GM04504 (cell line): Measurements from ENCODE around the gene BEAN1.
"Not testable (repeated sequence)": the region's sequence is repeated elsewhere in the genome, so short reads cannot be mapped to it uniquely, and the experiment has no call there.

Source experiments
- DNase-seq: peaks from one replicate; pipeline ENCODE4 v3.0.0-alpha.2; 2012; ENCODE audit warnings: low read depth

BEAN1 gene

DNA sequence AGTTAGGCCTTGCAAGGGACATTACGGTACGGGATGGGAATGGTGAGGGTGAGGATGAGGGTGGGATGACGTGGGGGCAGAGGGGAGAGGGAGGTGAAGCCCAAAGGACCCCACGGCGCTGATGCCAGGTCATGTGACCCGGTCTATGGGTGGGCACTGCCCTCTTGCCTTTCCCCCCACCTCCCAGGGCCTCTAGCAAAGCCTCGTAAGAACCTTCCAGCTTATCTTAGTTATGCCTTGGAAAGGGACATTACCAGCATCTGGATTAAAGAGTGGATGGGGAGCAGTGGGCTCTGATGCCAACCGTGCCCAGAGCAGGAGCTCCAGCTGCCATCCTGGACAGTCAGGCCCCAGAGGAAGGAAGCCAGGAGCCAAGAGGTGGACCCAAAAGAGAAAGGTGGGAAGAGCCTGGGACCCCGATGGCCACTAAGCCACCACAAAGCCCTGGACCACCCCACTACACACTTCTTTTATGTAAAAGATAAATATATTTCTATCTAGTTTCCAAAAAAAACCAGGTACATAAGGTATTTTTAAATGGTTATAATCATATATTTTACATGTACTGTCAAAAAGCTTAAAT lies 81.9 kb downstream of the BEAN1 start:
- DNase-seq: no peak

DNA sequence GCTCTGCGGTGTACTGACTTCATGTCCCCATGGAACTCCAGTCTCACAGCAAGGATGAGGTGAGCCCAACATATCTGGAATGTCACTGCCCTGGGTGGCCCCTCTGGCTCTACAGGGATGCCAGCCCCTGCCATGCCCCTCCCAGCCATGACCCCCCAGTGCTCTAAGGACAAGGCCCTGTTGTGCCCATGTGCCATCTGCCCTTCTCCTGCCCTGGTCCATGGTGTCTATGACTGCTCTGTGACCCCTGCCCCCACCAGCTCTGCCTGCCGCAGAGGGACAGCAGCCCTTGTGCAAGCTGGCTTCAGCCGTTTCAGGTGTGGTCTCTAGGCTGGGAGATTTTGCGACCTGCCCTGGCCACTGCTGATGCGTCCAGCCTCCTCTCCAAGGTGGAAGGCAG lies 82.5 kb downstream of the BEAN1 start:
- no peak for DNase-seq

DNA sequence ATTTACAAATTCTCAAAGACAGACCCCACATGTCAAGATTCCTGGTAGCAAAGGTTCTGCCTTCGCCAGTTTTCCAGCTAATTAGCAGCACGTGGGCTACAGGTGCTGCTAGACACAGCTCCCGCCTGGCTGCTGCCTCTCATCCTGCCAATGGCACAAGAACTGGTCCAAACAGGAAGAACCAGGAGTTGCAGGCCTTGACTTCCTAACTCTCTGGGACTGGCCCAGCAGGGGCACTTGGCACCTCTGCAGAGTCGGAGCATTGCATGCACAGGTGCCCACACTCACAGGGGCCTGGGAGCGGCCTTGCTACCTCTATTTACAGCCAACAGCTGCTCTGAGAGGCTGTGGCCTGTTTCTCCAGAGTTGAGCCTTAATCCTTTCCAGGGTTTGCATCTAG lies 83.2 kb downstream of the BEAN1 start:
- DNase-seq: no peak

DNA sequence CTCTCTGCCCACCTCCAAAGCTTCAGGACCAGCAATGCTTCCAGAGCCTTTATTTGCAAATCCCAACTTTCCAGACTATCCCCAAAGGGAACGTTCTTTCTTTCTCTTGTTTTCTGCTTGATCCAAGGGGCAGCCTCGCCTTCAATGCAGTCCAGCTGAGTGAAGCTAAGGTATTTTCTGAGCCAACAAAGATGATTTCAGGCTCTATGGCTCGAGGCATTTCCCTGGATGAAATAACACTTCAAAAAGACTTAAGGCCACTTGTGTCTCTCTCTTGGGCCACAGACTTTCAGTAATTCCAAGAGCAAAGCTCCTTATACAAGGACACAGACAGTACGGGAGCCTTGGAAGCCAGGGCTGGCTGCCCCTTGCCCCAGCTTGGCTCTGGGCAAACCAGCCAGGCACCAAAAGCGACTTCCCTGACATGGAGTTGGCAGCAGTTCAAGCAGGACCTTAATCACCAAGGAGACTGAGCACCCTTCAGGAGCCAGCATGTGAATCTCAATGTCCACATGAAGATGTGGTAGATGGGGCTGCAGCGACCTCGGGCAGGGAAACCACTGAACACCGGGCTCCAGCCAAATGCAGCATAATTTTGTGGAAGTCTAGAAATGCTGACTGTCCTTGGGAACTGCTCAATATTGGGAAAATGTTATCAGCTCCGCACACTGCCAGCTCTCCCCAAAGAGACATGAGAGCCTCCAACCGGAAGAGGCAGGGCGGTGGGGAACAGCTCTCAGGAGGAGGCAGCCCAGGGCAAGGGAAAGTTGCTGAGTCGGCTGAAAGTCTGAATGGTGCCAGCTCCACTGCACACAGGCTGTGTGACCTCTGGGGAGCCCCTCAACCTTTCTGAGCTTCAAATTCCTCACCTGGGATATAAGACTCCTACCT lies 83.9 kb downstream of the BEAN1 start:
- DNase-seq: no peak

DNA sequence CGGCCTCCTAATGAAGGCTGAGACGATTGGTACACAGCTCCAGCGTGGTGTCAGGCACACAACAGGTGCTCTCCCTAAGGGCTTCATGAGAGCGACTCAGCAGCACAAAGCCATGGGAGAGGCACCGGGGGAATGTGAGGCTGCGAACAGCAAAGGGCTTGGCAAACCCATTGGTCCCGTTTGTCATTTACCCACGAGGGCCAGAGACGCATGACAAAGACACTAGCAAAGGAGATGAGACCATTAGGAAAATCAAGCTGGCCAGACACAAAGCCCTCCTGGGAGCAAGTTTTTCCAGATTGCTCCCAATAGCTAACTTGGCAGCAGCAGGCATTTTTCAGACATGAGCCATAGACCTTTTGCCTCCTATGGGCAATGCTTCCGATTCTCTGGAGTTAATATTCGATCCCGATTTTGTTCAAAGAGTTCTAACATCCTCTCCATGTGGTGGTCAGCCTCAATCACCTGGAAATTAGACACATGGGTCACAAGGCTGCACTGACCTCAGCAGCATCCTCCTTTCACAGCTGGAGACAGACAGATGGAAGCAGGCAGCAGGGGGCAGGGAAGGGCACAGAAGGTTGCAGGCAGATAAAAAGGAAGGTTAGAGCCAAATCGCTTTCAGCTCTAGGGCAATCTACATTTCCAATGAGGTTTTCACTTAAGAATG lies 84.6 kb downstream of the BEAN1 start:
- DNase-seq: peak; percentile 51

DNA sequence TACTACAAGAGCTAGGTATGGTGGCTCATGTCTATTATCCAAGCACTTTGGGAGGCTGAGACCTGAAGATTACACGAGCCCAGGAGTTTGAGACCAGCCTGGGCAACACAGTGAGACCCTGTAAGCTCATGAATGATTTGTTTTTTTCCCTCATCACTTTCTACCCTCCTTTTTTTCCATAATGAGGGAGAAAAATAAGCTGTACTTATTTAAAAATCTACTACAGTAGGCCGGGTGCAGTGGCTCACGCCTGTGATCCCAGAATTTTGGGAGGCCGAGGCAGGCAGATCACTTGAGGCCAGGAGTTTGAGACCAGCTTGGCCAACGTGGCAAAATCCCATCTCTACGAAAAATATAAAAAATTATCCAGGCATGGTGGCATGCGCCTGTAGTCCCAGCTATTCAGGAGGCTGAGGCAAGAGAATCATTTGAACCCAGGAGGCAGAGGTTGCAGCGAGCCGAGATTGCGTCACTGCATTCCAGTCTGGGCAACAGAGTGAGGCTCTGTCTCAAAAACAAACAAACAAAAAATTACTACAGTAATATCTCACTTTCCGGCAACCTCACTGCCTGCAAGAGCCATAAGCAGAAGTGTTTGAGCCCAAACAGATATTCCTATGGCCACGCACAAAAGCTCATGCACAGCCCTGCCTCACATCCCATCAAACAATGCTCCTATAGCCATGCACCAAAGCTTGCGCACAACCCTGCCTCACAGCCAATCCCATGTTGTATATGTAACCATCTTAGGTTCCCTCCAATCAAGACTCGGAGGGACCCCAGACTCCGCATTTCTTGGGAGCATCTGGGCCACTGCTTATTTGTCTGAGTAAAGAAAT lies 85.4 kb downstream of the BEAN1 start:
- DNase-seq: no peak

DNA sequence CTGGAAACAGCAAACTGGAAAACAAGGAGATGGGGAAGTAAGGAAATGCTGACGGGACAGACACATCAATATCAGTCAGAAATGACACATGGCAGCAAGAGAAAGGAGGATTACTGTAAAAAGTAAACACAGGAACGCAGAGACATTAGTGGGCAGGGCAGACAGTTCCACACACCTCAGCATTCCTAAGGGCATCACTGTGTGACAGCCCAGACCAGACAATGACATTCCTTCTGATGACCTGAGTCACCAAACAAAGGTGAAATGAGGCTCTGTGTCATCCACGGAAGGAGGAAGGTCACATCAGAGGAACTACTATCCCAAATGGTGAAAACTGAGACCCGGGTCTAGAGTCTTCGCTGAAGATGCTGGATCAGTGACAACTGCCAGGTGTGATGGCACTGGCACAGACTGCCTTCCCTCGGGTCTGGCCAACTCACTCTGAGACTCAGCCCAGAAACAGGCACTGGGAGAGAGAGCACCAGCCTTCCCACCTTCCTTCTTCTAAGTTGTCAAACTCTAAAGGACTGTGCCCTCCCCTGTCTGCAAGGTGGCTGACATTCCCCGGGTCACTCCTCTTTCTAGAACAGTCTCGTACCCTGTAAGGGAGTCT lies 86.1 kb downstream of the BEAN1 start:
- no peak for DNase-seq

DNA sequence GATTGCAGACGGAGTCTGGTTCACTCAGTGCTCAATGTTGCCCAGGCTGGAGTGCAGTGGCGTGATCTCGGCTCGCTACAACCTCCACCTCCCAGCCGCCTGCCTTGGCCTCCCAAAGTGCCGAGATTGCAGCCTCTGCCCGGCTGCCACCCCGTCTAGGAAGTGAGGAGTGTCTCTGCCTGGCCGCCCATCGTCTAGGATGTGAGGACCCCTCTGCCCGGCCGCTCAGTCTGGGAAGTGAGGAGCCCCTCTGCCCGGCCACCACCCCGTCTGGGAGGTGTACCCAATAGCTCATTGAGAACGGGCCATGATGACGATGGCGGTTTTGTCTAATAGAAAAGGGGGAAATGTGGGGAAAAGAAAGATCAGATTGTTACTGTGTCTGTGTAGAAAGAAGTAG lies 87.3 kb downstream of the BEAN1 start:
- not testable (repeated sequence) for DNase-seq

DNA sequence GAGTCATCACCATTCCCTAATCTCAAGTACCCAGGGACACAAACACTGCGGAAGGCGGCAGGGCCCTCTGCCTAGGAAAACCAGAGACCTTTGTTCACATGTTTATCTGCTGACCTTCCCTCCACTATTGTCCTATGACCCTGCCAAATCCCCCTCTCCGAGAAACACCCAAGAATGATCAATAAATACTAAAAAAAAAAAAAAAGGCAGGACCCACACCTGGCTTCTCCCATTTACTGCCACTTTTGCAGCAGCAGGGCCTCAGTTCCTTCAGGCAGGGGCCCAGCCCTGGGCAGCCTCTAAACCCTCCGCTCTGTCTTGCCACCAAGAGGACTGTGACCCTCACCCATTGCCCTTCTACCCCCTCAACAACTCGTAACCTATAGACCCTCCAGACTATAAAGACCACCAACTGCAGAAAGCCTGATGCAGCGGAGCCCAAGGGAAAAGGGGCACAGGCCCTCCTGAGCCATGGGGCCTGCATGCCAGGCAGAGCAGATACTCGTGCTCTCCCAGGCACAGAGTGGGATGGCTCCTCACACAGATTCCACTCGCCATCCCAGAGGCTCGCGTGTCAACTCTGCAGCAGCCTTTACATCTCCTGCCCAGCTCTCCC lies 88.0 kb downstream of the BEAN1 start:
- not testable (repeated sequence) for DNase-seq

DNA sequence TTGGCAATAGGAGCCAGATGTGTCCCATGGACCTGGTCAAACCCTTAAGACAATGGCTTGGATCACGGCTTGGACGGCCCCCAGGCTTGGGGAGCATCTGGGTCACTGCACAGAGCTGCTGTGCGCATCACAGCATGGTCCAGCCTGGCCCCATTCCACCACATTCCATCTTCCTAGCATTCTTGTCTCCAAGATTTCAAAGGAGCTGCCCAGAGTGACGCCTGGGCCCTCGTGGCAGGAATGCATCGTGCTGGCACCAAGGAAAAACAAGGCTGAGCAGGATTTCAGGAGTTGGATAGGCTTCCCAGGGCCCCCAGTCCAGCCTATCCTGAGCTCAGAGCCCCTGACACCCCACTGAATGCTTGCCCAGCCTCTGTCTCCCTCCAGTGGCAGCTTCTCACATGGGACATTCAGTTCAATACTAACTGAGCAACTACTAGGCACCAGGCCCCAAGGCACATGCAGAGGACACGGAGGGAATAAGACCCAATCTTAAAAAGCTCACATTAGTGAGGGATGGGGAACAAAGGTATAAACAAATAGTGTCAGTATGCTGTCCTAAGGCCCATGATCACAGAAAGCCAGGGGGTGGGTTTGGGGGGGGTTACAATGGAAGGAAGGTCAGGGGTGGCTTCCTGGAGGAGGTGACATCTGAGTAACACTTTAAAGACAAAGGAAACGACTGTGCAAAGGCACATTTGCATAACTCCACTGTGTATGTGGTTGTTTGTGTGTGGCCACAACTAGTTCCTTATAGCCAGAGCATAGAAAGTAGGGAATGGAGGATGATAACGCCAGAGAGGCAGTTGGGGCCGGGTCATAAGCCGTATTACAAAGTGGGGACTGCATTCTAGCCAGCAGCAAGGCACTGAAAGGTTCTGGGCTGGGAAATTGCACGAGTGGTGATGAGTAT lies 88.8 kb downstream of the BEAN1 start:
- no peak for DNase-seq

DNA sequence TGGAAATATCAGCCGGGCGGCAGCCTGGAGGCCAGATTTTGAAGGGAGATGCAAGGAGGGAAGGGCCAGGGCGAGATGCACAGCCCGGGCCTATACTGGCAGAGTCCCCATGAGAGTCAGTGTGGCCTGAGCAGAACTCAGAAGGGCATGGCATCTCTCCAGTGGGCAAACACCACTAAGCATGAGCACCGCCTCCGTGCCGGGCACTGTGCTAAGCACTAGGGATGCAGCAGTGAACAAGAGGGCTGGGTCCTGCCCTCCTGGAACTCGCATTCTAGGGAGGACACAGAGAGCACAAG lies 89.4 kb downstream of the BEAN1 start:
- DNase-seq: no peak

DNA sequence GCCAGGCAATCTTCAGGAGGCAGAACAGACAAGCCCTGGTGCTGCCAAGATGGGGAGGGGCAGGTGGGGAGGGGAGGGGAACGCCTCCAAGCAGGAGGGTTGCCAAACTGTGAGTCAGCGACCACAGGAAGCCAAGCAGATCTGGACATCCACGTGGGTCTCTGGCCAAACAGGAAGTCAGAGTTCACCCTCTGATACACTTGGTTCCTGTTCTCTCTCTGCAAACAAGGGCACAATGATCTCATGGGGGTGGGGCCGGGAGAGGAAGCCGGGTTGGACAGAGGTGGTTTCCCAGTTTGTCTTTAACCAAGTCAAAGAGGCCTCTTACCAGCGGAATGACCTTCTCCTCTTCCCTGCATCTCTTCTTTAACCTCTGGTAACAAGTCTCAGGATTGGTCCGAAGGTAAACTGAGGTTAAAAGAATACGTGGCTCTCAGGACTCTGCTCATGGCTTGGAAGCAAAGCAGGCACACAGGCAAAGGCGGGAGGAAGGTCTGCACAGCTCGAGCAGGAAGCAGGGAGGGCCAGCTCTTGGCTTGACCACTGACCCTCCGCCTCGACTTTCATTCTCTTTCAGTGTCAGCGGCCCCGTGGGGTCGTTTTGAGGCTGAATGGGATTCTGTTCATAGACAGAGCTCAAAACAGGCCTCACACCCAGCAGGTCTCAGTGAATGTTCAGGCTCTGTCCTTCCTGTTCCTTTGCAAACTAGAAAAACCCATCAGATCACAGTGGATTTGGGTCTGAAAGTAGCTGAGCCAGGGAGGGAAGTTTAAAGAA lies 89.9 kb downstream of the BEAN1 start:
- peak; percentile 97 for DNase-seq

DNA sequence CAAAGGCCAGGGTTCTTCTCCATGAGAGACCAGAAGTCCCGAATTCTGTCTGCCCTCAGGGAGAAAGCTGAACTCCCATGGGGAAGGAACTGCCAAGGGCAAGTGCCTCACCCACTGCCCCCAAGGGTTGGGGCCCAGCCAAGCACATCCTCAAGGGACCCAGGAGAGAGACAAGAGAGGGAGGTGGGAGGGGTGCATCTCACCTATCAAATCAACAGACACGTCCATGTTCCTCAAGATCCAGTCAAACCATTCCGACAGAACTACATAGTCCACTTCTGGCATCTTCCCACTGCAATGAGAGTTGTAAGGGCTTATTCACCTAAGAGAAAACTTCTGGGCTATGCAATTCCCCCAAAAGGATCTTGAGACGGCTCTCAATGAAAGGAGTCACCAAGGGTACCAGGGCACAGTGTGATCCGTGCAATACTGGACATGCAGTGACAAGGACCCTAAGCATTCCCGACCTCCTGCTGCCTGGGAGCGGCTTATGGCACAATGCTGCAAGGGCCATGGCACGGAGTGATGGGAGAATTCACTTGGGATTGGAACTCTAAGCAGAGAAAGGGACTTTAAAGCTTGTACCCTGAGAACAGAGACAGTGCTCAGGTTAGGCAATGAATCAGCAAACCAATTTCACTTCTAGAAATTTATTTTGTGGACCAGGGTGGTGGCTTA lies 90.6 kb downstream of the BEAN1 start:
- no peak for DNase-seq

DNA sequence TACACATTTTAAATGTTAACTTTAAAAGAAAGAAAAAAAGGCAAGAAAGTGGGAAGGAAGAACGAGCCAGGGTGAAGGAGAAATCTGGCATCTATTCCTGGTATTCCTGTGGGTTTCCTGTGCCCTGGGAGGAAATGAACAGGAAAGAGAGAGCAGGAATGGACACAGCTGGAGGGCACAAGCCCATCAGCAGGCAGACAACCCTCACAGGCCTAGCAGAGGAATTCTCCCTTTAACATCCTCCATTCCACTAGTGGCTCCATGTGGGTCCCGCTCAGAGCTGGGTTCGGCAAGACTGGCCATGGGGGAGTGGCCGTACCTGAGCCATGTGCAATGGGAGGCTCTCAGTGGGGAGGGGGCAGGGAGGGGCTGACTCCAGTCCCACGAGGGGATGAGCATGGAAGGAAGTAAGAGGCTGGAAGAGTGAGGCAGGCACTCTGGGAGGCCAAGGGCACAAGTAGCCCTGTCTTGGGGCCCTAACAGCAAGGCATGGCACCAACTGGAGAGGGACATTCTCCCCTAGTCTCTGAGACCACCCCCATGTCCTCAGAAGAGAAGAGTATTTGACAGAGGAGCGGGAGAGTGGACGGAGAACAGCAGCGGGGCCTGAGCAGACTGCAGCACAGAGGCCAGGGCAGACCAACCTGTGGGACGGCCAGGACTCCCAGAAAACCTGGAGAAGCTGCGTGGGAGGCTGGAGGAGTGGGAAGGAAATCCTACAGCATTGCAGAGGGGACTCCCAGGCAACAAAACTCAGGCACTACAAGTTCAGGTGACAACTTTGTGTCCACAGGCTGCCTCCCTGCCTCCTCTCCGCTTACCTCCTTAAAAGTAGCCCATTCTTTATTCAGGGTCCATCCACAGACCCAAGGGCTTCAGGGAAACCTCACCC lies 92.6 kb downstream of the BEAN1 start:
- DNase-seq: no peak

DNA sequence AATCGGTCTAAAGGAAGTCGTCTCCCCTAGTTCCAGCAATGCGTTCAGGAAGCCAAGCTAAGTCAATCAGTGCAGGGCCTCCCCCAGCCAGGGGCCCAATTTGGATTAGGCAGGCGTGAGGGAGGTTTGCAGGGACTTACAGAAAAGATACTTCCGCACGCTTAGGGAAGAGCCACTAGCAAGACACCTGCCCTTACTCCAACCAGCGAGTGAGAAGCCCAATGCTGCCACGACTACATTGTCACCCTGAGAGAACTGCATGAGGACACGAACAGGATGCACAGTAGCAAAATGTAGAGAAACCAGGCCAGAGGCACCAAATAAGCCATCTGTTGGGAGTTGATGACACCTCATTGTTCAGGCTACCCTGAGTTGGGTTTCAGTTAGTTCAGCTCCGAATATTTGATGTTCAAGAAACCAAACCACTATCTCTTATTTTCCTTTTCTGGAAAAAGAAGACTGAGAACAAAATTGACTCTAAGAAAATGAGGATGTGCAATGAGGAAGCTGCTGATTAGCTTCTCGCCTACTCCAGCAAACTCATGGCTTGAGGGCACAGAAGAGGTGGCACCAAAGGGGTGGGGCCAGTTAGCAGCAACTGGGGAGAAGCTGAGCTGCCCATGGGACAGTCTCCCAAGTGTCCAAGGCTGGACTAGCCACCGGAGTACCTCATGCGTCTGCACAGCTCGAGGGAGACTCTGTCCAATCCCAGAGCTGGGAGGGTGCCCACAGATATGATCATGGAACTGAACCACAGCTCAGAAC lies 93.5 kb downstream of the BEAN1 start:
- DNase-seq: no peak

DNA sequence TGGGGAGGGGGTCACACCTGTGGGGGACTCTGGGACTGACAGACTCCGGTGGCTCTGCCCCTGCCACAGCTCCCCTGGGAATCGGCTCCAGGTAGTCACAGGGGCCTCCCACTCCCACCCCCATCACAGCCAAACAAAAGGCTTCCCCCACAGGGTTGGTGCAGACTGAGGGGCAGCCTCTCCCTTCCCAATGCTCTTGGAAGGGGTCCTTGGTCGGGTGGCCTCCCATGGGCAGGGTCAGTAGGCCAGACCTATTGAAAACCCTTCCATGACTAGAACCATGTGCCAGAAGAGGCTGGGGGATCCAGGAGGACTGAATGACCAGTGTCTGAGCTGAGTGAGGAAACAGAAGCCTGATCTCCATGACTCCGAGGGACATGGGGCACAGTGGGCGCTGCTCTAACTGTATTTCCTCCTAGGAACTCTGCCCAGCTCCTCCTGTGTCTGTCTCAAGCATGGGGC lies 94.2 kb downstream of the BEAN1 start:
- no peak for DNase-seq
